Neuronal stem cell (in vitro differentiated cells): Measurements from ENCODE around the gene LY9.

ENCODE experiments used
- DNase-seq: peaks from one replicate; pipeline ENCODE4 v3.0.0-alpha.2; 2013; ENCODE audit warnings: low spot score
- H2AFZ ChIP-seq: one replicate; pipeline ENCODE4 v1.6.1; 2013; ENCODE audit warnings: mild to moderate bottlenecking, low read length, inconsistent platforms
- H2AK5ac ChIP-seq: 2 replicates; pipeline ENCODE4 v1.6.1; 2013; ENCODE audit warnings: low read depth, mild to moderate bottlenecking, inconsistent platforms, low read length, moderate library complexity, mixed read lengths
- H2BK120ac ChIP-seq: 2 replicates; pipeline ENCODE4 v1.6.1; 2013; ENCODE audit warnings: low read depth, mild to moderate bottlenecking, inconsistent platforms, low read length, moderate library complexity, mixed read lengths
- H2BK12ac ChIP-seq: one replicate; pipeline ENCODE4 v1.6.1; 2013; ENCODE audit warnings: low read length, inconsistent platforms
- H2BK15ac ChIP-seq: 2 replicates; pipeline ENCODE4 v1.6.1; 2013; ENCODE audit warnings: mild to moderate bottlenecking, low read length, inconsistent platforms, mixed read lengths
- H2BK5ac ChIP-seq: one replicate; pipeline ENCODE4 v1.6.1; 2013; ENCODE audit warnings: inconsistent platforms, mild to moderate bottlenecking, low read length, moderate library complexity
- H3K14ac ChIP-seq: one replicate; pipeline ENCODE4 v1.6.1; 2013; ENCODE audit warnings: low read length, inconsistent platforms
- H3K18ac ChIP-seq: 2 replicates; pipeline ENCODE4 v1.6.1; 2013; ENCODE audit warnings: low read length, inconsistent platforms
- H3K23ac ChIP-seq: 2 replicates; pipeline ENCODE4 v1.6.1; 2013; ENCODE audit warnings: low read depth, mild to moderate bottlenecking, mixed read lengths, low read length, inconsistent platforms; ENCODE audit not compliant: poor library complexity
- H3K27ac ChIP-seq: replicated peaks from 3 replicates; pipeline ENCODE4 v1.5.1; 2013; ENCODE audit warnings: low read length, inconsistent platforms
- H3K27me3 ChIP-seq, 3 experiments: 2 replicates each; pipeline ENCODE4 v1.6.1; 2013; ENCODE audit warnings: low read length in 3 of 3, mild to moderate bottlenecking in 2 of 3, inconsistent platforms in 1 of 3, low read depth in 1 of 3, mixed read lengths in 1 of 3, moderate library complexity in 1 of 3; ENCODE audit not compliant: control insufficient read depth in 3 of 3, insufficient read depth in 3 of 3
- H3K36me3 ChIP-seq, 2 donors: replicated peaks in 1 of 2; 2 replicates each; pipeline ENCODE4 v1.6.1; 2013; ENCODE audit warnings: low read length in 2 of 2; ENCODE audit not compliant: control insufficient read depth in 2 of 2, insufficient read depth in 2 of 2
- H3K4ac ChIP-seq: 2 replicates; pipeline ENCODE4 v1.6.1; 2013; ENCODE audit warnings: inconsistent platforms, mild to moderate bottlenecking, low read length, moderate library complexity
- H3K4me1 ChIP-seq, 2 donors: 1 replicate in 1 of 2; 2 replicates in 1 of 2; pipeline ENCODE4 v1.6.1; 2013; ENCODE audit warnings: low read length in 2 of 2, low read depth in 1 of 2; ENCODE audit not compliant: control insufficient read depth in 2 of 2, insufficient read depth in 1 of 2
- H3K4me2 ChIP-seq: one replicate; pipeline ENCODE4 v1.6.1; 2013; ENCODE audit warnings: mild to moderate bottlenecking, low read length, inconsistent platforms; ENCODE audit not compliant: insufficient read depth, poor library complexity, severe bottlenecking
- H3K4me3 ChIP-seq, 2 donors: 2 replicates each; pipeline ENCODE4 v1.5.1; 2013; ENCODE audit warnings: low read length in 2 of 2, mild to moderate bottlenecking in 2 of 2, inconsistent platforms in 1 of 2, moderate library complexity in 1 of 2
- H3K79me1 ChIP-seq: one replicate; pipeline ENCODE4 v1.6.1; 2013; ENCODE audit warnings: low read depth, mild to moderate bottlenecking, inconsistent platforms, low read length, moderate library complexity
- H3K9ac ChIP-seq: one replicate; pipeline ENCODE4 v1.6.1; 2013; ENCODE audit warnings: mild to moderate bottlenecking, low read depth, low read length, inconsistent platforms; ENCODE audit not compliant: poor library complexity
- H3K9me3 ChIP-seq, 2 donors: replicated peaks in 1 of 2; 2 replicates each; pipeline versions ENCODE3 to v1.6.1; 2013; ENCODE audit warnings: low read length in 2 of 2, mild to moderate bottlenecking in 2 of 2, inconsistent platforms in 1 of 2, low read depth in 1 of 2, mixed read lengths in 1 of 2, moderate library complexity in 1 of 2; ENCODE audit not compliant: control insufficient read depth in 2 of 2, insufficient read depth in 1 of 2
- H4K8ac ChIP-seq: one replicate; pipeline ENCODE4 v1.6.1; 2013; ENCODE audit warnings: low read depth, mild to moderate bottlenecking, inconsistent platforms, low read length, moderate library complexity
- H4K91ac ChIP-seq: one replicate; pipeline ENCODE4 v1.6.1; 2013; ENCODE audit warnings: low read length, low read depth, mild to moderate bottlenecking, inconsistent platforms; ENCODE audit not compliant: poor library complexity
- WGBS, 2 donors: extraction: QIAGEN DNeasy Blood & Tissue Kit; methylation state at CpG; one replicate each; pipeline ENCODE4 v1.1.7; 2013; ENCODE audit warnings: missing lambda C conversion rate in 2 of 2, mixed read lengths in 1 of 2; ENCODE audit not compliant: insufficient read length in 2 of 2, insufficient replicate concordance in 1 of 2; ENCODE audit errors: extremely low coverage in 2 of 2; 5-methylcytosine and 5-hydroxymethylcytosine counted together

Gene LY9

GRCh38 chr1:160838888-160839287 lies 42.9 kb downstream of the LY9 start:
- DNase-seq = no peak
- Histone ChIP-seq H2AFZ (no peak overlapping the region), H2AK5ac (no peak overlapping the region), H3K4ac (no peak overlapping the region), H3K27ac (no peak overlapping the region), H3K4me3 (no peak overlapping the region), H3K9me3 (no peaks in the 10 kb centered on the region), H3K4me1 (peaks cover 0 to 16% of the 10 kb centered on the region in 2 donors), H3K23ac (no peak overlapping the region), H2BK120ac (no peak overlapping the region), H4K91ac (no peak overlapping the region), H3K36me3 (no peaks in the 10 kb centered on the region), H3K79me1 (peaks cover 3% of the 10 kb centered on the region), H3K14ac (no peak overlapping the region), H2BK15ac (no peak overlapping the region), H3K4me2 (no peak overlapping the region), H3K27me3 (peaks cover 0 to 8% (median 0%) of the 10 kb centered on the region in 3 experiments), H2BK5ac (no peak overlapping the region), H2BK12ac (no peak overlapping the region), H4K8ac (no peak overlapping the region), H3K18ac (no peak overlapping the region), H3K9ac (no peak overlapping the region)
- no CpG with 5 or more reads among the region's 7 CpGs for WGBS, 2 donors

GRCh38 chr1:160839746-160840145 lies 43.8 kb downstream of the LY9 start:
- WGBS, 2 donors = no CpG with 5 or more reads among the region's 2 CpGs
- no peak overlapping the region for H2AK5ac ChIP-seq
- H3K9ac ChIP-seq = no peak overlapping the region
- no peak overlapping the region for H3K23ac ChIP-seq
- no peak overlapping the region for H4K8ac ChIP-seq
- no peak overlapping the region for H3K14ac ChIP-seq
- no peak overlapping the region for H2BK5ac ChIP-seq
- no peak overlapping the region for H2BK15ac ChIP-seq
- no peak overlapping the region for H2BK120ac ChIP-seq
- no peak overlapping the region for H3K4me3 ChIP-seq
- DNase-seq = no peak
- peaks cover 0 to 16% of the 10 kb centered on the region in 2 donors for H3K4me1 ChIP-seq
- no peak overlapping the region for H2BK12ac ChIP-seq
- no peak overlapping the region for H2AFZ ChIP-seq
- peaks cover 0 to 2% of the 10 kb centered on the region in 2 donors for H3K9me3 ChIP-seq
- no peak overlapping the region for H3K27ac ChIP-seq
- no peak overlapping the region for H3K18ac ChIP-seq
- H3K79me1 ChIP-seq = peaks cover 3% of the 10 kb centered on the region
- peaks cover 0 to 8% (median 0%) of the 10 kb centered on the region in 3 experiments for H3K27me3 ChIP-seq
- no peak overlapping the region for H3K4ac ChIP-seq
- H4K91ac ChIP-seq = no peak overlapping the region
- no peak overlapping the region for H3K4me2 ChIP-seq
- H3K36me3 ChIP-seq = no peaks in the 10 kb centered on the region

- Histone ChIP-seq H3K14ac (no peak overlapping the region), H3K79me1 (peaks cover 3% of the 10 kb centered on the region), H3K23ac (no peak overlapping the region), H2BK12ac (no peak overlapping the region), H3K36me3 (no peaks in the 10 kb centered on the region), H3K4me3 (no peak overlapping the region), H3K18ac (no peak overlapping the region), H2AK5ac (no peak overlapping the region), H2BK120ac (no peak overlapping the region), H3K4ac (no peak overlapping the region), H3K4me1 (peaks cover 0 to 16% of the 10 kb centered on the region in 2 donors), H2BK5ac (no peak overlapping the region), H2BK15ac (no peak overlapping the region), H4K91ac (no peak overlapping the region), H3K9me3 (peaks cover 0 to 2% of the 10 kb centered on the region in 2 donors), H3K27ac (no peak overlapping the region), H3K4me2 (no peak overlapping the region), H4K8ac (no peak overlapping the region), H3K27me3 (peaks cover 0 to 8% (median 0%) of the 10 kb centered on the region in 3 experiments), H2AFZ (no peak overlapping the region), H3K9ac (no peak overlapping the region)
- no peak for DNase-seq
- WGBS, 2 donors = no CpG with 5 or more reads among the region's 4 CpGs
Observed at GRCh38 chr1:160841079-160841478, 45.1 kb downstream of the LY9 start.

- H3K9ac ChIP-seq = no peak overlapping the region
- H3K79me1 ChIP-seq = peaks cover 3% of the 10 kb centered on the region
Observed at GRCh38 chr1:160844447-160845232, 48.7 kb downstream of the LY9 start.

More at GRCh38 chr1:160844447-160845232, 48.7 kb downstream of the LY9 start:
- no peak overlapping the region for H3K23ac ChIP-seq
- no peak overlapping the region for H2BK15ac ChIP-seq
- H2BK5ac ChIP-seq = no peak overlapping the region
- no peak overlapping the region for H4K91ac ChIP-seq
- H3K4me2 ChIP-seq = no peak overlapping the region
- no peak overlapping the region for H4K8ac ChIP-seq
- H3K18ac ChIP-seq = no peak overlapping the region
- no peak overlapping the region for H2AFZ ChIP-seq
- no peak overlapping the region for H3K27ac ChIP-seq
- WGBS, 2 donors = no CpG with 5 or more reads among the region's 12 CpGs
- peaks cover 0 to 2% of the 10 kb centered on the region in 2 donors for H3K9me3 ChIP-seq
- no peak overlapping the region for H3K4me3 ChIP-seq
- no peaks in the 10 kb centered on the region for H3K36me3 ChIP-seq
- H3K14ac ChIP-seq = no peak overlapping the region
- H2AK5ac ChIP-seq = no peak overlapping the region
- H2BK120ac ChIP-seq = no peak overlapping the region
- H2BK12ac ChIP-seq = no peak overlapping the region
- no peaks in the 10 kb centered on the region for H3K4me1 ChIP-seq
- peaks cover 0 to 4% (median 0%) of the 10 kb centered on the region in 3 experiments for H3K27me3 ChIP-seq
- H3K4ac ChIP-seq = no peak overlapping the region
- DNase-seq = no peak
